Keratinocyte (primary cell): ENCODE results near the gene TMEM107. TPM values are rescaled to one million over a fixed set of nuclear protein-coding genes. Genes with fewer than 3 reads are reported as not detected.

Experiments used
- DNase-seq: peaks from one replicate; pipeline ENCODE4 v3.0.0-alpha.2; 2011; ENCODE audit warnings: low read depth, missing footprints, low spot score
- FAIRE-seq: peaks from 2 replicates; lab custom pipeline; 2011; peaks lifted over from hg19 to GRCh38; lab: Jason Lieb, UNC
- H2AFZ ChIP-seq: 2 replicates; pipeline ENCODE4 v1.6.0; 2012; ENCODE audit warnings: low read length, control low read depth, inconsistent platforms; ENCODE audit not compliant: control insufficient read depth
- H3K27ac ChIP-seq: 2 replicates; pipeline ENCODE4 v1.5.1; 2011; ENCODE audit warnings: low read length; ENCODE audit not compliant: control insufficient read depth, insufficient read depth
- H3K27me3 ChIP-seq: 3 replicates; pipeline ENCODE4 v1.6.0; 2011; ENCODE audit warnings: low read length; ENCODE audit not compliant: control insufficient read depth, insufficient read depth; ENCODE audit errors: extremely low read depth
- H3K36me3 ChIP-seq, 2 experiments: 2 replicates in 1 of 2; 3 replicates in 1 of 2; pipeline ENCODE4 v1.5.1; 2011; ENCODE audit warnings: low read length in 2 of 2, mild to moderate bottlenecking in 1 of 2; ENCODE audit not compliant: control insufficient read depth in 2 of 2, insufficient read depth in 2 of 2; ENCODE audit errors: extremely low read depth in 1 of 2
- H3K4me1 ChIP-seq: 3 replicates; pipeline ENCODE4 v1.5.1; 2011; ENCODE audit warnings: low read length; ENCODE audit not compliant: control insufficient read depth, insufficient read depth; ENCODE audit errors: extremely low read depth
- H3K4me2 ChIP-seq: 3 replicates; pipeline ENCODE4 v1.6.0; 2011; ENCODE audit warnings: low read depth, low read length; ENCODE audit not compliant: control insufficient read depth, insufficient read depth; ENCODE audit errors: extremely low read depth
- H3K4me3 ChIP-seq, 3 experiments: fragments of 200-600 bp in 1 of 3; sonication (generic) in 1 of 3; 2 replicates in 2 of 3; 3 replicates in 1 of 3; pipeline ENCODE4 v1.5.1; 2011 to 2016; ENCODE audit warnings: low read length in 3 of 3, mild to moderate bottlenecking in 3 of 3, control low read depth in 2 of 3, inconsistent platforms in 1 of 3, low read depth in 1 of 3, mixed read lengths in 1 of 3, mixed run types in 1 of 3, moderate library complexity in 1 of 3; ENCODE audit not compliant: control insufficient read depth in 2 of 3, insufficient read depth in 2 of 3; ENCODE audit errors: extremely low read depth in 1 of 3
- H3K79me2 ChIP-seq: 2 replicates; pipeline ENCODE4 v1.6.0; 2012; ENCODE audit warnings: low read length; ENCODE audit not compliant: control insufficient read depth, insufficient read depth
- H3K9ac ChIP-seq: 3 replicates; pipeline ENCODE4 v1.6.0; 2011; ENCODE audit warnings: low read length; ENCODE audit not compliant: control insufficient read depth, insufficient read depth; ENCODE audit errors: extremely low read depth
- H3K9me1 ChIP-seq: 3 replicates; pipeline ENCODE4 v1.6.0; 2011; ENCODE audit warnings: low read length; ENCODE audit not compliant: control insufficient read depth, insufficient read depth; ENCODE audit errors: extremely low read depth
- H3K9me3 ChIP-seq: 2 replicates; pipeline ENCODE4 v1.5.1; 2012; ENCODE audit warnings: low read depth, low read length; ENCODE audit not compliant: control insufficient read depth
- H4K20me1 ChIP-seq: 3 replicates; pipeline ENCODE4 v1.6.0; 2011; ENCODE audit warnings: low read length; ENCODE audit not compliant: control insufficient read depth, insufficient read depth; ENCODE audit errors: extremely low read depth
- EZH2 ChIP-seq: IDR thresholded peaks from one replicate; pipeline ENCODE4 v1.6.1; 2012; ENCODE audit warnings: inconsistent platforms, mild to moderate bottlenecking, low read length, moderate library complexity
- dilution Hi-C: fragments of 300-500 bp; cut with MboI; formaldehyde crosslinking; loops from one replicate; pipeline ENCODE4 v1.7.0; 2020; ENCODE audit warnings: low sequenced_read_pairs; ENCODE audit not compliant: extremely low pct_ligation_motif_present
- polyA plus RNA-seq, 5 experiments: library from polyadenylated mRNA; depleted of rRNA in 3 of 5; stranded (reverse) in 3 of 5; stranded (forward) in 1 of 5; unstranded in 1 of 5; fragments of >200 nt; gene quantifications; 1 replicate in 1 of 5; 2 replicates in 3 of 5; 3 replicates in 1 of 5; pipeline versions ENCODE4 v1.2.1 to v1.2.3, GENCODE V29; 2011 to 2012; ENCODE audit warnings: missing spikeins in 2 of 5, low read depth in 1 of 5, low replicate concordance in 1 of 5
- TF ChIP-seq, protein P1 (sequence below), 3 experiments: IDR thresholded peaks in 1 of 3; conservative IDR thresholded peaks in 1 of 3; optimal IDR thresholded peaks in 1 of 3; 2 replicates in 2 of 3; 3 replicates in 1 of 3; pipeline versions ENCODE3 to v1.5.1; 2011; ENCODE audit warnings: low read length in 3 of 3, mild to moderate bottlenecking in 3 of 3, moderate library complexity in 2 of 3, control low read depth in 1 of 3, inconsistent platforms in 1 of 3; ENCODE audit not compliant: insufficient read depth in 2 of 3; ENCODE audit errors: extremely low read depth in 1 of 3

Gene TMEM107
- polyA plus RNA-seq, 1 donor (not counting 4 experiments of a cell fraction or from before 2014, with no cell fraction given) = 19.0 TPM

DNA sequence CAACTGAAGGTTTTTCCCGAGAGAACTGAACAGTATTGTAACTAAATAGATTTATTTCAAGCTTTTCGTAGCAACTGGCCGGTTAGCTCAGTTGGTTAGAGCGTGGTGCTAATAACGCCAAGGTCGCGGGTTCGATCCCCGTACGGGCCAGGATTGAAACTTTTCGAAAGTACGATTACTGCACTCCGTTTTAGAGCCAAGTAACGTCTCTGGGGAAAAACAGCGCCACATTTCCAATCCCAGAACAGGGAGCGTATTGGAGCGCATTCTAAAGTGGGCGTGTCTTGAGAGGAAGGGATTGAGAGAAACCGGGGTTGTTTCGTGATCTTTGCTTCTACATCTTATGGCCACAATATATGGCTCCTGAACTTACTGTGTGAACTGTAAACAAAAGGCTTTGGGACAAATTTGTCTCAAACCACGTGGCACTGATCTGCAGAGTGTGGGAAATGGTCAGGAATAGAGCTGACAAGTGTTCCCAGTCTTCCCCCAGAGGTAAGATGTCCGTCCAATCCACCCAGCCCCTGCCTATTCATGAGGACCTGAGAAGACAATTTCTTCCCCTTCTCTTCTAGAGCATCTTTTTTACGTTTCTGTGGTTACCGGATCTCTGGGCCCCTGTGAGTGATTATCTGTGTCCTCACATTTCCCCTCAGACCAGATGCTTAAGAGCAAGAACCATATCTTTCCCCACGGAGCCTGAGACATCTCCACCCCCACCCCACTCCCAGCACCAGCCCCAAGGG, 11.5 kb upstream of the TMEM107 start:
- peak overlapping the region; percentile 82 for H3K9ac ChIP-seq
- peak overlapping the region; percentile 73 to 93 (median 84) for H3K4me3 ChIP-seq
- FAIRE-seq (peak; percentile 85), DNase-seq (peak; percentile 88)
- H3K27me3 ChIP-seq = no peaks in the 10 kb centered on the region
- peak overlapping the region; percentile 66 for H3K27ac ChIP-seq
- dilution Hi-C loops = no loop called here
- H3K36me3 ChIP-seq = no peaks in the 10 kb centered on the region
- H3K9me3 ChIP-seq = no peaks in the 10 kb centered on the region
- H3K4me2 ChIP-seq = peak overlapping the region; percentile 93
- no peaks in the 10 kb centered on the region for H4K20me1 ChIP-seq
- TF ChIP-seq, protein P1, sequence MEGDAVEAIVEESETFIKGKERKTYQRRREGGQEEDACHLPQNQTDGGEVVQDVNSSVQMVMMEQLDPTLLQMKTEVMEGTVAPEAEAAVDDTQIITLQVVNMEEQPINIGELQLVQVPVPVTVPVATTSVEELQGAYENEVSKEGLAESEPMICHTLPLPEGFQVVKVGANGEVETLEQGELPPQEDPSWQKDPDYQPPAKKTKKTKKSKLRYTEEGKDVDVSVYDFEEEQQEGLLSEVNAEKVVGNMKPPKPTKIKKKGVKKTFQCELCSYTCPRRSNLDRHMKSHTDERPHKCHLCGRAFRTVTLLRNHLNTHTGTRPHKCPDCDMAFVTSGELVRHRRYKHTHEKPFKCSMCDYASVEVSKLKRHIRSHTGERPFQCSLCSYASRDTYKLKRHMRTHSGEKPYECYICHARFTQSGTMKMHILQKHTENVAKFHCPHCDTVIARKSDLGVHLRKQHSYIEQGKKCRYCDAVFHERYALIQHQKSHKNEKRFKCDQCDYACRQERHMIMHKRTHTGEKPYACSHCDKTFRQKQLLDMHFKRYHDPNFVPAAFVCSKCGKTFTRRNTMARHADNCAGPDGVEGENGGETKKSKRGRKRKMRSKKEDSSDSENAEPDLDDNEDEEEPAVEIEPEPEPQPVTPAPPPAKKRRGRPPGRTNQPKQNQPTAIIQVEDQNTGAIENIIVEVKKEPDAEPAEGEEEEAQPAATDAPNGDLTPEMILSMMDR (optimal IDR thresholded peaks at IDR 0.05 in 1 of 3, IDR thresholded peaks at IDR 0.05 in 1 of 3, conservative IDR thresholded peaks at IDR 0.05 in 1 of 3; ENCODE audit: extremely low read depth in 1 of 3, insufficient read depth in 2 of 3, low read length in 3 of 3) = peak in 1 of 3 experiments; percentile 14
- no peak for TF ChIP-seq EZH2
- peaks cover 33% of the 10 kb centered on the region for H3K4me1 ChIP-seq
- H2AFZ ChIP-seq = no peak overlapping the region
- H3K9me1 ChIP-seq = no peaks in the 10 kb centered on the region
- peaks cover 14% of the 10 kb centered on the region for H3K79me2 ChIP-seq

DNA sequence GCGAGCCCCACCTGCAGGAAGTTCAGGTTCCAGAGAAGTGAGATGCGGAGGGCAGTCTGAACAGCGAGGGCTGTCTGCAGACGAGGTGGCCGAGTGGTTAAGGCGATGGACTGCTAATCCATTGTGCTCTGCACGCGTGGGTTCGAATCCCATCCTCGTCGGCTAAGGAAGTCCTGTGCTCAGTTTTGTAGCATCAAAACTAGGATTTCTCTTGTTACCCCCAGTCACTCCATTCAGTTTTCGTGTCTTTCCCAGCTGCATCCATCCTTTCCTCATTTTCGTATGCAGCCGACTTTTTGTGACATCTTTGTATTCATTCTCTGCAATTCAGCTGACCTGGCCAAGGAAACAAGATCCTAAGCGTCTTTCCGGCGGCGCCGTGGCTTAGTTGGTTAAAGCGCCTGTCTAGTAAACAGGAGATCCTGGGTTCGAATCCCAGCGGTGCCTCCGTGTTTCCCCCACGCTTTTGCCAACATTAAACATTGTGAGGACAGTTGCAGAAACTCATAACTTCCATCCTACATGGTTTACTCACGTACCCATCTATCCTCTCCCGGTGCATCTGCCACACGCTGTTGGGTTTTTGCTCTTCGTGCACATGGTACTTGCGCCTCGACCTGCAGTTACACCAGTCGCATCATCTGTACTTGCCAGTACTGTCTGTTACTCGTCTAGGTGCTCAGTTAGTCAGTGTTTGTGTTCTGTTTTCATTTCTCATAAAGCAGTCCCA, 10.8 kb upstream of the TMEM107 start:
- dilution Hi-C loops = no loop called here
- peaks cover 27% of the 10 kb centered on the region for H3K4me1 ChIP-seq
- TF ChIP-seq EZH2 = no peak
- TF ChIP-seq, protein P1 (optimal IDR thresholded peaks at IDR 0.05 in 1 of 3, IDR thresholded peaks at IDR 0.05 in 1 of 3, conservative IDR thresholded peaks at IDR 0.05 in 1 of 3; ENCODE audit: extremely low read depth in 1 of 3, insufficient read depth in 2 of 3, low read length in 3 of 3) = peak in 2 of 3 experiments; percentile 46 to 55
- H3K27me3 ChIP-seq = no peaks in the 10 kb centered on the region
- DNase-seq (peak; percentile 97), FAIRE-seq (peak; percentile 73)
- H3K36me3 ChIP-seq = no peaks in the 10 kb centered on the region
- H3K27ac ChIP-seq = peak overlapping the region; percentile 66
- peak overlapping the region; percentile 83 for H3K9ac ChIP-seq
- H3K4me3 ChIP-seq = peak overlapping the region; percentile 68 to 93 (median 93)
- no peaks in the 10 kb centered on the region for H3K9me3 ChIP-seq
- peak overlapping the region; percentile 93 for H3K4me2 ChIP-seq
- H3K79me2 ChIP-seq = peaks cover 14% of the 10 kb centered on the region
- H2AFZ ChIP-seq = peak overlapping the region; percentile 97
- H4K20me1 ChIP-seq = no peaks in the 10 kb centered on the region
- H3K9me1 ChIP-seq = no peaks in the 10 kb centered on the region
